ENCODE data around the gene ARHGAP26. TPM values are rescaled to one million over a fixed set of nuclear protein-coding genes. Genes with fewer than 3 reads are reported as not detected.

ARHGAP26 gene
- total and polyA plus RNA-seq, 2 experiments from 2014 or later = 9.5 to 16.8 TPM

DNA sequence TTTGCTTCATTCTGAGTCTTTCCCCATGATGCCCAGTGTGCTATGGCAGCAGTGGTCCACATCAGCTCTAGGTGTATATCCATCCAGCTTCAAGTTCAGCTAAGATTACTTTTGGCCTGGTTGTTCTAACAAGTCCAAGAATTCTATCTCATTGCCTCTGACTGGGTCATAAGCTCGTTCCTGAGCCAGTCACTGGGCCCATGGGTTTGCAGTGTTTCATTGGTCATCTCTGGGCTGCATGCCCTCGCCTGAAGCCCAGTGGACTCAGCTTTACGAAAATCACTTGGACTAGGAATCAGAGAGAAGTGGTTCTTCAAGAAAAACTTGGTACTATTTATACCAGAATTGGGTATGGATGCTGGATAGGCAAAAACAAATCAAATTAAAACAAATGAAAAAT is 16.1 kb upstream of the ARHGAP26 start:
- DNase-seq (ENCODE audit: low spot score) = no peak
- Mint-ChIP-seq H3K4me3 (no peak overlapping the region), H3K4me1 (peaks cover 12% of the 10 kb centered on the region), H3K36me3 (ENCODE audit: low read depth) (no peaks in the 10 kb centered on the region), H3K27ac (no peak overlapping the region), H3K27me3 (ENCODE audit: insufficient read depth, low read depth, poor library complexity) (peaks cover 2% of the 10 kb centered on the region), H3K9me3 (no peaks in the 10 kb centered on the region)
- Histone ChIP-seq H3K27ac (ENCODE audit: low read depth) (no peak overlapping the region), H3K4me3 (no peak overlapping the region), H3F3A (replicated peaks; ENCODE audit: low read depth) (no peaks in the 10 kb centered on the region), H3K4me1 (ENCODE audit: insufficient read depth) (no peaks in the 10 kb centered on the region), H4K20me1 (replicated peaks; ENCODE audit: insufficient read depth) (no peaks in the 10 kb centered on the region), H3K9me2 (ENCODE audit: insufficient read depth) (no peaks in the 10 kb centered on the region), H3K36me3 (ENCODE audit: insufficient read depth) (peaks cover 4% of the 10 kb centered on the region; the same call in 1 of the 2 replicates), H2AFZ (no peak overlapping the region), H3K4me2 (no peak overlapping the region), H3K27me3 (ENCODE audit: insufficient read depth) (no peaks in the 10 kb centered on the region), H3K79me2 (replicated peaks; ENCODE audit: insufficient read depth) (no peaks in the 10 kb centered on the region)
- no peak for TF ChIP-seq JUNB (IDR thresholded peaks at IDR 0.05; ENCODE audit: unreplicated experiment)
- TF ChIP-seq, protein P1, sequence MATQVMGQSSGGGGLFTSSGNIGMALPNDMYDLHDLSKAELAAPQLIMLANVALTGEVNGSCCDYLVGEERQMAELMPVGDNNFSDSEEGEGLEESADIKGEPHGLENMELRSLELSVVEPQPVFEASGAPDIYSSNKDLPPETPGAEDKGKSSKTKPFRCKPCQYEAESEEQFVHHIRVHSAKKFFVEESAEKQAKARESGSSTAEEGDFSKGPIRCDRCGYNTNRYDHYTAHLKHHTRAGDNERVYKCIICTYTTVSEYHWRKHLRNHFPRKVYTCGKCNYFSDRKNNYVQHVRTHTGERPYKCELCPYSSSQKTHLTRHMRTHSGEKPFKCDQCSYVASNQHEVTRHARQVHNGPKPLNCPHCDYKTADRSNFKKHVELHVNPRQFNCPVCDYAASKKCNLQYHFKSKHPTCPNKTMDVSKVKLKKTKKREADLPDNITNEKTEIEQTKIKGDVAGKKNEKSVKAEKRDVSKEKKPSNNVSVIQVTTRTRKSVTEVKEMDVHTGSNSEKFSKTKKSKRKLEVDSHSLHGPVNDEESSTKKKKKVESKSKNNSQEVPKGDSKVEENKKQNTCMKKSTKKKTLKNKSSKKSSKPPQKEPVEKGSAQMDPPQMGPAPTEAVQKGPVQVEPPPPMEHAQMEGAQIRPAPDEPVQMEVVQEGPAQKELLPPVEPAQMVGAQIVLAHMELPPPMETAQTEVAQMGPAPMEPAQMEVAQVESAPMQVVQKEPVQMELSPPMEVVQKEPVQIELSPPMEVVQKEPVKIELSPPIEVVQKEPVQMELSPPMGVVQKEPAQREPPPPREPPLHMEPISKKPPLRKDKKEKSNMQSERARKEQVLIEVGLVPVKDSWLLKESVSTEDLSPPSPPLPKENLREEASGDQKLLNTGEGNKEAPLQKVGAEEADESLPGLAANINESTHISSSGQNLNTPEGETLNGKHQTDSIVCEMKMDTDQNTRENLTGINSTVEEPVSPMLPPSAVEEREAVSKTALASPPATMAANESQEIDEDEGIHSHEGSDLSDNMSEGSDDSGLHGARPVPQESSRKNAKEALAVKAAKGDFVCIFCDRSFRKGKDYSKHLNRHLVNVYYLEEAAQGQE (IDR thresholded peaks at IDR 0.05; ENCODE audit: unreplicated experiment) = no peak
- TF ChIP-seq, protein P2, sequence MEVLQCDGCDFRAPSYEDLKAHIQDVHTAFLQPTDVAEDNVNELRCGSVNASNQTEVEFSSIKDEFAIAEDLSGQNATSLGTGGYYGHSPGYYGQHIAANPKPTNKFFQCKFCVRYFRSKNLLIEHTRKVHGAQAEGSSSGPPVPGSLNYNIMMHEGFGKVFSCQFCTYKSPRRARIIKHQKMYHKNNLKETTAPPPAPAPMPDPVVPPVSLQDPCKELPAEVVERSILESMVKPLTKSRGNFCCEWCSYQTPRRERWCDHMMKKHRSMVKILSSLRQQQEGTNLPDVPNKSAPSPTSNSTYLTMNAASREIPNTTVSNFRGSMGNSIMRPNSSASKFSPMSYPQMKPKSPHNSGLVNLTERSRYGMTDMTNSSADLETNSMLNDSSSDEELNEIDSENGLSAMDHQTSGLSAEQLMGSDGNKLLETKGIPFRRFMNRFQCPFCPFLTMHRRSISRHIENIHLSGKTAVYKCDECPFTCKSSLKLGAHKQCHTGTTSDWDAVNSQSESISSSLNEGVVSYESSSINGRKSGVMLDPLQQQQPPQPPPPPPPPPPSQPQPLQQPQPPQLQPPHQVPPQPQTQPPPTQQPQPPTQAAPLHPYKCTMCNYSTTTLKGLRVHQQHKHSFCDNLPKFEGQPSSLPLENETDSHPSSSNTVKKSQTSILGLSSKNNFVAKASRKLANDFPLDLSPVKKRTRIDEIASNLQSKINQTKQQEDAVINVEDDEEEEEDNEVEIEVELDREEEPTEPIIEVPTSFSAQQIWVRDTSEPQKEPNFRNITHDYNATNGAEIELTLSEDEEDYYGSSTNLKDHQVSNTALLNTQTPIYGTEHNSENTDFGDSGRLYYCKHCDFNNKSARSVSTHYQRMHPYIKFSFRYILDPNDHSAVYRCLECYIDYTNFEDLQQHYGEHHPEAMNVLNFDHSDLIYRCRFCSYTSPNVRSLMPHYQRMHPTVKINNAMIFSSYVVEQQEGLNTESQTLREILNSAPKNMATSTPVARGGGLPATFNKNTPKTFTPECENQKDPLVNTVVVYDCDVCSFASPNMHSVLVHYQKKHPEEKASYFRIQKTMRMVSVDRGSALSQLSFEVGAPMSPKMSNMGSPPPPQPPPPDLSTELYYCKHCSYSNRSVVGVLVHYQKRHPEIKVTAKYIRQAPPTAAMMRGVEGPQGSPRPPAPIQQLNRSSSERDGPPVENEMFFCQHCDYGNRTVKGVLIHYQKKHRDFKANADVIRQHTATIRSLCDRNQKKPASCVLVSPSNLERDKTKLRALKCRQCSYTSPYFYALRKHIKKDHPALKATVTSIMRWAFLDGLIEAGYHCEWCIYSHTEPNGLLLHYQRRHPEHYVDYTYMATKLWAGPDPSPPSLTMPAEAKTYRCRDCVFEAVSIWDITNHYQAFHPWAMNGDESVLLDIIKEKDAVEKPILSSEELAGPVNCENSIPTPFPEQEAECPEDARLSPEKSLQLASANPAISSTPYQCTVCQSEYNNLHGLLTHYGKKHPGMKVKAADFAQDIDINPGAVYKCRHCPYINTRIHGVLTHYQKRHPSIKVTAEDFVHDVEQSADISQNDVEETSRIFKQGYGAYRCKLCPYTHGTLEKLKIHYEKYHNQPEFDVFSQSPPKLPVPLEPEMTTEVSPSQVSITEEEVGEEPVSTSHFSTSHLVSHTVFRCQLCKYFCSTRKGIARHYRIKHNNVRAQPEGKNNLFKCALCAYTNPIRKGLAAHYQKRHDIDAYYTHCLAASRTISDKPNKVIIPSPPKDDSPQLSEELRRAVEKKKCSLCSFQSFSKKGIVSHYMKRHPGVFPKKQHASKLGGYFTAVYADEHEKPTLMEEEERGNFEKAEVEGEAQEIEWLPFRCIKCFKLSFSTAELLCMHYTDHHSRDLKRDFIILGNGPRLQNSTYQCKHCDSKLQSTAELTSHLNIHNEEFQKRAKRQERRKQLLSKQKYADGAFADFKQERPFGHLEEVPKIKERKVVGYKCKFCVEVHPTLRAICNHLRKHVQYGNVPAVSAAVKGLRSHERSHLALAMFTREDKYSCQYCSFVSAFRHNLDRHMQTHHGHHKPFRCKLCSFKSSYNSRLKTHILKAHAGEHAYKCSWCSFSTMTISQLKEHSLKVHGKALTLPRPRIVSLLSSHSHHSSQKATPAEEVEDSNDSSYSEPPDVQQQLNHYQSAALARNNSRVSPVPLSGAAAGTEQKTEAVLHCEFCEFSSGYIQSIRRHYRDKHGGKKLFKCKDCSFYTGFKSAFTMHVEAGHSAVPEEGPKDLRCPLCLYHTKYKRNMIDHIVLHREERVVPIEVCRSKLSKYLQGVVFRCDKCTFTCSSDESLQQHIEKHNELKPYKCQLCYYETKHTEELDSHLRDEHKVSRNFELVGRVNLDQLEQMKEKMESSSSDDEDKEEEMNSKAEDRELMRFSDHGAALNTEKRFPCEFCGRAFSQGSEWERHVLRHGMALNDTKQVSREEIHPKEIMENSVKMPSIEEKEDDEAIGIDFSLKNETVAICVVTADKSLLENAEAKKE (CRISPR knock-in tag; IDR thresholded peaks at IDR 0.05) = no peak
- TF ChIP-seq ZNF114 (CRISPR knock-in tag; IDR thresholded peaks at IDR 0.05) = no peak
- no peak for TF ChIP-seq EZH2phosphoT487 (IDR thresholded peaks at IDR 0.05; ENCODE audit: unreplicated experiment)
- no peak for TF ChIP-seq CREB1 (CRISPR knock-in tag; IDR thresholded peaks at IDR 0.05; ENCODE audit: low read depth)
- TF ChIP-seq POLR2AphosphoS5 (IDR thresholded peaks at IDR 0.05; ENCODE audit: low read depth) = no peak
- TF ChIP-seq STAT1 (IDR thresholded peaks at IDR 0.05; ENCODE audit: unreplicated experiment) = no peak
- TF ChIP-seq, protein P3, sequence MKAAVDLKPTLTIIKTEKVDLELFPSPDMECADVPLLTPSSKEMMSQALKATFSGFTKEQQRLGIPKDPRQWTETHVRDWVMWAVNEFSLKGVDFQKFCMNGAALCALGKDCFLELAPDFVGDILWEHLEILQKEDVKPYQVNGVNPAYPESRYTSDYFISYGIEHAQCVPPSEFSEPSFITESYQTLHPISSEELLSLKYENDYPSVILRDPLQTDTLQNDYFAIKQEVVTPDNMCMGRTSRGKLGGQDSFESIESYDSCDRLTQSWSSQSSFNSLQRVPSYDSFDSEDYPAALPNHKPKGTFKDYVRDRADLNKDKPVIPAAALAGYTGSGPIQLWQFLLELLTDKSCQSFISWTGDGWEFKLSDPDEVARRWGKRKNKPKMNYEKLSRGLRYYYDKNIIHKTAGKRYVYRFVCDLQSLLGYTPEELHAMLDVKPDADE (IDR thresholded peaks at IDR 0.05) = no peak
- TF ChIP-seq, protein P4, sequence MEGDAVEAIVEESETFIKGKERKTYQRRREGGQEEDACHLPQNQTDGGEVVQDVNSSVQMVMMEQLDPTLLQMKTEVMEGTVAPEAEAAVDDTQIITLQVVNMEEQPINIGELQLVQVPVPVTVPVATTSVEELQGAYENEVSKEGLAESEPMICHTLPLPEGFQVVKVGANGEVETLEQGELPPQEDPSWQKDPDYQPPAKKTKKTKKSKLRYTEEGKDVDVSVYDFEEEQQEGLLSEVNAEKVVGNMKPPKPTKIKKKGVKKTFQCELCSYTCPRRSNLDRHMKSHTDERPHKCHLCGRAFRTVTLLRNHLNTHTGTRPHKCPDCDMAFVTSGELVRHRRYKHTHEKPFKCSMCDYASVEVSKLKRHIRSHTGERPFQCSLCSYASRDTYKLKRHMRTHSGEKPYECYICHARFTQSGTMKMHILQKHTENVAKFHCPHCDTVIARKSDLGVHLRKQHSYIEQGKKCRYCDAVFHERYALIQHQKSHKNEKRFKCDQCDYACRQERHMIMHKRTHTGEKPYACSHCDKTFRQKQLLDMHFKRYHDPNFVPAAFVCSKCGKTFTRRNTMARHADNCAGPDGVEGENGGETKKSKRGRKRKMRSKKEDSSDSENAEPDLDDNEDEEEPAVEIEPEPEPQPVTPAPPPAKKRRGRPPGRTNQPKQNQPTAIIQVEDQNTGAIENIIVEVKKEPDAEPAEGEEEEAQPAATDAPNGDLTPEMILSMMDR (conservative IDR thresholded peaks at IDR 0.05; ENCODE audit: low read depth in 2 of 2) = no peak
- TF ChIP-seq ZNF331 (CRISPR knock-in tag; IDR thresholded peaks at IDR 0.05; ENCODE audit: low read depth) = no peak
- ATAC-seq = no peak

All from GM23338 (cell line).